PC-3 (cell line): ENCODE measurements around the gene CNIH2. TPM values are rescaled to one million over a fixed set of nuclear protein-coding genes. Genes with fewer than 3 reads are reported as not detected.

ENCODE experiments used
- ATAC-seq: fragments of 200-7000 bp; cut with Tn5 transposase; 2 replicates; pipeline ENCODE4 v1.9.1; 2020; ENCODE audit warnings: mild to moderate bottlenecking, moderate library complexity
- BruUV-seq: library from RNA; stranded (reverse); fragments of 400-500 nt; replicated peaks from 2 replicates; lab custom pipeline; 2021; lab: Mats Ljungman, UMichigan
- CTCF ChIA-PET: fragments of 300-600 bp; sonication (Branson Sonifier 250); formaldehyde crosslinking; loops from one replicate; lab custom pipeline; 2022; ENCODE audit warnings: antibody characterized with exemption; lab: Charles Lee
- POLR2A ChIA-PET: fragments of 300-600 bp; sonication (Branson Sonifier 250); formaldehyde crosslinking; loops from one replicate; lab custom pipeline; 2022; ENCODE audit warnings: antibody characterized with exemption; ENCODE audit not compliant: unreplicated experiment; lab: Charles Lee
- DNase-seq: peaks from one replicate; pipeline ENCODE4 v3.0.0-alpha.2; 2015
- H2AFZ ChIP-seq: fragments of 300-600 bp; sonication (generic); 2 replicates; pipeline ENCODE4 v1.6.0; 2016; ENCODE audit warnings: antibody characterized with exemption, low read length
- H3F3A ChIP-seq: fragments of 300-600 bp; sonication (generic); one replicate; pipeline ENCODE4 v1.6.0; 2017; ENCODE audit warnings: antibody characterized with exemption, low read length, control low read depth, mild to moderate bottlenecking; ENCODE audit not compliant: unreplicated experiment
- H3K27ac ChIP-seq: fragments of 300-600 bp; sonication (generic); 2 replicates; pipeline ENCODE4 v1.5.1; 2016; ENCODE audit warnings: mild to moderate bottlenecking, low read length
- H3K27me3 ChIP-seq: fragments of 300-600 bp; sonication (generic); 2 replicates; pipeline ENCODE4 v1.6.1; 2016; ENCODE audit warnings: low read length, mixed read lengths
- H3K36me3 ChIP-seq: fragments of 300-600 bp; sonication (generic); 2 replicates; pipeline ENCODE4 v1.6.1; 2016; ENCODE audit warnings: low read depth, mixed run types, low read length, mixed read lengths
- H3K4me1 ChIP-seq: fragments of 300-600 bp; sonication (generic); 2 replicates; pipeline ENCODE4 v1.5.1; 2016; ENCODE audit warnings: low read length; ENCODE audit not compliant: insufficient read depth
- H3K4me2 ChIP-seq: fragments of 300-600 bp; sonication (generic); 2 replicates; pipeline ENCODE4 v1.6.0; 2016; ENCODE audit warnings: low read length
- H3K4me3 ChIP-seq: fragments of 300-600 bp; sonication (generic); 2 replicates; pipeline ENCODE4 v1.5.1; 2016; ENCODE audit warnings: mild to moderate bottlenecking, low read length, mixed read lengths
- H3K79me2 ChIP-seq: fragments of 300-600 bp; sonication (generic); 2 replicates; pipeline ENCODE4 v1.6.1; 2017; ENCODE audit warnings: low read length, mixed read lengths
- H3K9ac ChIP-seq: fragments of 300-600 bp; sonication (generic); 2 replicates; pipeline ENCODE4 v1.6.0; 2016; ENCODE audit warnings: mild to moderate bottlenecking, low read length
- H3K9me2 ChIP-seq: fragments of 300-600 bp; sonication (generic); replicated peaks from 2 replicates; pipeline ENCODE4 v1.6.1; 2016; ENCODE audit warnings: mixed run types, low read length, mixed read lengths
- H3K9me3 ChIP-seq: fragments of 300-600 bp; sonication (generic); 2 replicates; pipeline ENCODE4 v1.6.1; 2016; ENCODE audit warnings: low read length, mixed read lengths
- H4K20me1 ChIP-seq: fragments of 300-600 bp; sonication (generic); 2 replicates; pipeline ENCODE4 v1.6.1; 2016; ENCODE audit warnings: low read length, mixed read lengths
- CTCF ChIP-seq: fragments of 300-600 bp; sonication (generic); conservative IDR thresholded peaks from 2 replicates; pipeline ENCODE4 v1.5.1; 2017; ENCODE audit warnings: antibody characterized with exemption, low read depth, mild to moderate bottlenecking, low read length
- EZH2 ChIP-seq: fragments of 300-600 bp; sonication (generic); IDR thresholded peaks from one replicate; pipeline ENCODE4 v1.6.1; 2017; ENCODE audit warnings: antibody characterized with exemption, mild to moderate bottlenecking, low read length; ENCODE audit not compliant: unreplicated experiment
- EZH2phosphoT487 ChIP-seq: fragments of 300-600 bp; sonication (generic); IDR thresholded peaks from 2 replicates; pipeline ENCODE4 v1.6.1; 2018; ENCODE audit warnings: mild to moderate bottlenecking, antibody characterized with exemption, low read length, borderline replicate concordance
- intact Hi-C: fragments of 100-400 bp; cut with micrococcal nuclease; formaldehyde crosslinking; loops from 2 replicates; pipeline ENCODE4 v1.9.0; 2023
- total RNA-seq: library from RNA; depleted of rRNA; stranded (reverse); fragments of >200 nt; gene quantifications from 2 replicates; pipeline ENCODE4 v1.2.3, GENCODE V29; 2014

CNIH2 gene
- total RNA-seq, 1 experiment from 2014 or later: 2.2 TPM

- ChIA-PET CTCF (no interaction called here), POLR2A (interaction anchor here (0.6 kb wide), 3 partner anchors 7 to 345 kb away, joined by 3 to 11 read pairs (median 3); no protein-coding TSS in a partner anchor)
- ATAC-seq: no peak
- no peak overlapping the region for H3K27ac ChIP-seq
- DNase-seq: no peak
- BruUV-seq: no TSS peak
- no peak overlapping the region for H3K4me3 ChIP-seq
- no peaks in the 10 kb centered on the region for H3K27me3 ChIP-seq
- H2AFZ ChIP-seq: no peak overlapping the region
- H3K36me3 ChIP-seq: peaks cover 34% of the 10 kb centered on the region
- no peak overlapping the region for H3K9ac ChIP-seq
- TF ChIP-seq EZH2 (no peak), EZH2phosphoT487 (no peak), CTCF (no peak)
- no peak overlapping the region for H3K4me2 ChIP-seq
- H3K79me2 ChIP-seq: peaks cover 20% of the 10 kb centered on the region
- no peaks in the 10 kb centered on the region for H3K9me3 ChIP-seq
- no peaks in the 10 kb centered on the region for H3K9me2 ChIP-seq
- peaks cover 5% of the 10 kb centered on the region; the same call in 1 of the 2 replicates for H4K20me1 ChIP-seq
- H3K4me1 ChIP-seq: peaks cover 8% of the 10 kb centered on the region
- intact Hi-C loops: no loop called here
- H3F3A ChIP-seq: no peaks in the 10 kb centered on the region
Measured at GRCh38 chr11:66263231-66263630, 14.7 kb upstream of the CNIH2 start.

GRCh38 chr11:66263785-66264184 lies 14.2 kb upstream of the CNIH2 start:
- Histone ChIP-seq H3K79me2 (peaks cover 16% of the 10 kb centered on the region), H3K27ac (no peak overlapping the region), H3K4me1 (peaks cover 6% of the 10 kb centered on the region), H2AFZ (no peak overlapping the region), H3F3A (no peaks in the 10 kb centered on the region), H3K4me3 (no peak overlapping the region), H4K20me1 (peaks cover 5% of the 10 kb centered on the region; the same call in 1 of the 2 replicates), H3K9ac (no peak overlapping the region), H3K9me3 (no peaks in the 10 kb centered on the region), H3K36me3 (peaks cover 34% of the 10 kb centered on the region), H3K4me2 (no peak overlapping the region), H3K9me2 (no peaks in the 10 kb centered on the region), H3K27me3 (no peaks in the 10 kb centered on the region)
- ChIA-PET POLR2A (interaction anchor here (0.6 kb wide), 2 partner anchors 8 to 346 kb away, joined by 3 to 11 read pairs; no protein-coding TSS in a partner anchor), CTCF (no interaction called here)
- ATAC-seq (no peak), DNase-seq (no peak)
- TF ChIP-seq EZH2: no peak
- intact Hi-C loops: no loop called here
- BruUV-seq: no TSS peak

DNA sequence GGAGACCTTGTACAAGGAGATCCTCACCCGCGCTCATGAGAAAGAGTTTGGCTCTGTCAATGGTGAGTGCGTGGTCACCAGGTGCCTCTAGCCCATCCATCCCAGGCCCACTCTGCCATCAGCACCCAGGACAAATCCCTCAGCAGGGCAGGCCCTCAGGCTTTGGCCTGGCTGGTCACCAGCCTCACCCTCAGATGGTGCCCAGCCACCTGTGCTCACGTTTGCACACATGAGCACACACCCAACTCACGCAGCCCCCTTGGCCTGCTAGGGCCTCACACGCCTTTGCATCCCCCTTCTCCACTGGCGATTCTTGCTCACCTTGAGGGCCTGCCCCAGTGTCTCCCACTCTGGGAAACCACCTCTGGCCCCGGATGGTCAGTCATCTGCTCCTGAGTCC lies 13.6 kb upstream of the CNIH2 start:
- ChIA-PET POLR2A (no interaction called here), CTCF (no interaction called here)
- ATAC-seq (no peak), DNase-seq (no peak)
- BruUV-seq: no TSS peak
- peaks cover 29% of the 10 kb centered on the region for H3K36me3 ChIP-seq
- no peaks in the 10 kb centered on the region for H3K9me2 ChIP-seq
- H3K4me3 ChIP-seq: no peak overlapping the region
- intact Hi-C loops: no loop called here
- H3K9ac ChIP-seq: no peak overlapping the region
- no peak for TF ChIP-seq EZH2phosphoT487
- TF ChIP-seq CTCF: no peak
- no peak for TF ChIP-seq EZH2
- peaks cover 1% of the 10 kb centered on the region for H3K4me1 ChIP-seq
- H3K27me3 ChIP-seq: no peaks in the 10 kb centered on the region
- H2AFZ ChIP-seq: no peak overlapping the region
- no peaks in the 10 kb centered on the region for H3F3A ChIP-seq
- H3K27ac ChIP-seq: no peak overlapping the region
- no peak overlapping the region for H3K4me2 ChIP-seq
- no peaks in the 10 kb centered on the region for H3K9me3 ChIP-seq
- 0 out of 2 replicates have a peak, but pooled peaks cover 1% of the 10 kb centered on the region for H4K20me1 ChIP-seq
- H3K79me2 ChIP-seq: peaks cover 16% of the 10 kb centered on the region
